Astrocyte (in vitro differentiated cells and primary cell): ENCODE measurements around the gene OCIAD1. TPM values are rescaled to one million over a fixed set of nuclear protein-coding genes. Genes with fewer than 3 reads are reported as not detected.

Source experiments
- total RNA-seq: library from RNA; stranded (reverse); gene quantifications from 2 replicates; pipeline ENCODE4 v1.2.1, GENCODE V29; 2021

OCIAD1 gene
- total RNA-seq, 1 donor from 2014 or later = 144 TPM

Other genes starting within 250 kb of the OCIAD1 start
- 70.0 and 72.0 TPM in 2 replicates for gene FRYL, start 50.8 kb upstream of the OCIAD1 start, total RNA-seq
- 50.3 and 76.1 TPM in 2 replicates for gene OCIAD2, start 75.7 kb downstream of the OCIAD1 start, total RNA-seq
- gene CWH43, start 155.2 kb downstream of the OCIAD1 start, total RNA-seq = not detected in 2 replicates